ENCODE measurements around the gene PDE11A.

PDE11A gene

GRCh38 chr2:177721087-177721486, 351.5 kb downstream of the PDE11A start:
- peak; percentile 27 for FAIRE-seq

GRCh38 chr2:177717831-177718618, 354.6 kb downstream of the PDE11A start:
- FAIRE-seq = no peak

GRCh38 chr2:177716484-177716883, 356.1 kb downstream of the PDE11A start:
- no peak for FAIRE-seq

- no peak for FAIRE-seq
These were observed 356.8 kb downstream of the PDE11A start for GRCh38 chr2:177715771-177716170.

GRCh38 chr2:177714704-177715103, 357.9 kb downstream of the PDE11A start:
- no peak for FAIRE-seq

GRCh38 chr2:177712462-177712861, 360.1 kb downstream of the PDE11A start:
- FAIRE-seq = no peak

GRCh38 chr2:177711483-177712265, 360.9 kb downstream of the PDE11A start:
- no peak for FAIRE-seq

- FAIRE-seq = no peak
These were observed 361.7 kb downstream of the PDE11A start for GRCh38 chr2:177710889-177711288.

- FAIRE-seq = no peak
These were observed 362.6 kb downstream of the PDE11A start for GRCh38 chr2:177709986-177710401.

- FAIRE-seq = no peak
These were observed 363.7 kb downstream of the PDE11A start for GRCh38 chr2:177708660-177709444.

- FAIRE-seq = no peak
These were observed 364.5 kb downstream of the PDE11A start for GRCh38 chr2:177708106-177708505.

- FAIRE-seq = no peak
These were observed 366.9 kb downstream of the PDE11A start for GRCh38 chr2:177705511-177706173.

GRCh38 chr2:177703159-177703558, 369.4 kb downstream of the PDE11A start:
- no peak for FAIRE-seq

GRCh38 chr2:177698281-177698680, 374.3 kb downstream of the PDE11A start:
- FAIRE-seq = no peak

GRCh38 chr2:177694348-177694747, 378.2 kb downstream of the PDE11A start:
- FAIRE-seq = no peak

GRCh38 chr2:177693658-177694339, 378.8 kb downstream of the PDE11A start:
- FAIRE-seq = no peak

GRCh38 chr2:177692783-177693269, 379.8 kb downstream of the PDE11A start:
- no peak for FAIRE-seq

- no peak for FAIRE-seq
These were observed 380.4 kb downstream of the PDE11A start for GRCh38 chr2:177692042-177692782.

- no peak for FAIRE-seq
These were observed 381.4 kb downstream of the PDE11A start for GRCh38 chr2:177691177-177691576.

GRCh38 chr2:177689623-177690022, 383.0 kb downstream of the PDE11A start:
- no peak for FAIRE-seq

GRCh38 chr2:177688844-177689243, 383.7 kb downstream of the PDE11A start:
- no peak for FAIRE-seq

All from A204.1 (cell line).